Lung (tissue), 12 donors: Measurements from ENCODE around the gene PDZD4. TPM values are rescaled to one million over a fixed set of nuclear protein-coding genes. Genes with fewer than 3 reads are reported as not detected.

Experiments
- ATAC-seq: fragments of 200-7000 bp; cut with Tn5 transposase; one replicate; pipeline ENCODE4 v1.9.1; 2020; ENCODE audit warnings: moderate number of reproducible peaks; ENCODE audit not compliant: insufficient read depth, low FRiP score
- DNase-seq, 3 donors: peaks; one replicate each; pipeline ENCODE4 v3.0.0-alpha.2; 2013 to 2017
- H3K27ac ChIP-seq, 2 donors: one replicate each; pipeline ENCODE4 v1.5.1; 2013; ENCODE audit warnings: mild to moderate bottlenecking in 2 of 2, moderate library complexity in 2 of 2, control low read depth in 1 of 2, inconsistent platforms in 1 of 2, low read depth in 1 of 2, low read length in 1 of 2
- H3K27me3 ChIP-seq, 3 donors: one replicate each; pipeline ENCODE4 v1.5.1; 2013; ENCODE audit warnings: low read length in 2 of 3; ENCODE audit not compliant: control insufficient read depth in 3 of 3, insufficient read depth in 3 of 3
- H3K36me3 ChIP-seq, 4 donors: one replicate each; pipeline ENCODE4 v1.5.1; 2013; ENCODE audit warnings: low read length in 4 of 4, mild to moderate bottlenecking in 1 of 4, moderate library complexity in 1 of 4; ENCODE audit not compliant: control insufficient read depth in 4 of 4, insufficient read depth in 4 of 4
- H3K4me1 ChIP-seq, 5 donors: one replicate each; pipeline ENCODE4 v1.5.1; 2013; ENCODE audit warnings: low read length in 5 of 5, mild to moderate bottlenecking in 2 of 5, moderate library complexity in 1 of 5; ENCODE audit not compliant: control insufficient read depth in 5 of 5, insufficient read depth in 5 of 5
- H3K4me3 ChIP-seq: one replicate; pipeline ENCODE4 v1.5.1; 2013; ENCODE audit warnings: mild to moderate bottlenecking, control low read depth, moderate library complexity
- H3K9ac ChIP-seq, 2 donors: one replicate each; pipeline ENCODE4 v1.5.1; 2013; ENCODE audit warnings: low read length in 2 of 2, control low read depth in 1 of 2; ENCODE audit not compliant: insufficient read depth in 1 of 2
- H3K9me3 ChIP-seq, 4 donors: one replicate each; pipeline ENCODE4 v1.5.1; 2013; ENCODE audit warnings: low read length in 3 of 4, mild to moderate bottlenecking in 1 of 4, moderate library complexity in 1 of 4; ENCODE audit not compliant: control insufficient read depth in 4 of 4, insufficient read depth in 3 of 4
- WGBS, 2 donors: extraction: QIAGEN DNeasy Blood & Tissue Kit; methylation state at CpG; one replicate each; pipeline ENCODE4 v1.1.7; 2013; 5-methylcytosine and 5-hydroxymethylcytosine counted together
- polyA plus RNA-seq, 2 donors: library from polyadenylated mRNA; stranded (reverse); fragments of 200-250 nt; gene quantifications; one replicate each; pipeline ENCODE4 v1.2.1, GENCODE V29; 2013
- total RNA-seq, 2 donors: library from RNA; depleted of rRNA in 1 of 2; stranded (reverse); fragments of >200 nt in 1 of 2; gene quantifications; one replicate each; pipeline ENCODE4 v1.2.1, GENCODE V29; 2014 to 2021
- TF ChIP-seq, protein P1 (sequence below): IDR thresholded peaks from 2 replicates; pipeline ENCODE4 v1.5.1; 2012; ENCODE audit warnings: mild to moderate bottlenecking; ENCODE audit errors: control extremely low read depth, extremely low read depth
- donor health status: control.
- donor health status: control.
- donor health status: Bipolar disorder and iron deficiency.
- donor health status: healthy.
- donor health status: DM: yes; HTN: yes; CAD: no.

PDZD4 gene
- total and polyA plus RNA-seq, 4 donors: 2.3 to 8.1 (median 3.8) TPM

DNA sequence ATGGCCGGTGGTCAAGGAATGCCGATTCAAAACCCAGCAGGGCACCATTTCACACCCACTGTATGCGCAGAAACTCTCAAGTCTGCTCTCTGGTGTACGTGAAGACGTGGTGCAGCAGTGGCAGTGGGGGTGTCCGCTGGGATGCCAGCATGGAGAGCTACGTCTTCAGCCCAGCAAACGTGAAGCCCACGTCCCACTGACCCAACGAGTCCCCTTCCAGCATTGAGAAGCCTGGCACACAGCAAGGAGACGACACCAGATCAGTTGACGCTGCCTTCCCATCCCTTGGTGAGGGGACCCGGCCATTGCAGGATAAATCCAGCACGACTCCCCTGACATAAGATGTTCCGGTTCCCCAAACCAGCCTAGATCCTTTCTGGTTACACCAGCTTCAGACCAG lies 68.5 kb downstream of the PDZD4 start:
- H3K36me3 ChIP-seq: no peaks in the 10 kb centered on the region
- WGBS, 2 donors: 82 to 90% methylated on average over 15 of the region's 15 CpGs
- TF ChIP-seq, protein P1, sequence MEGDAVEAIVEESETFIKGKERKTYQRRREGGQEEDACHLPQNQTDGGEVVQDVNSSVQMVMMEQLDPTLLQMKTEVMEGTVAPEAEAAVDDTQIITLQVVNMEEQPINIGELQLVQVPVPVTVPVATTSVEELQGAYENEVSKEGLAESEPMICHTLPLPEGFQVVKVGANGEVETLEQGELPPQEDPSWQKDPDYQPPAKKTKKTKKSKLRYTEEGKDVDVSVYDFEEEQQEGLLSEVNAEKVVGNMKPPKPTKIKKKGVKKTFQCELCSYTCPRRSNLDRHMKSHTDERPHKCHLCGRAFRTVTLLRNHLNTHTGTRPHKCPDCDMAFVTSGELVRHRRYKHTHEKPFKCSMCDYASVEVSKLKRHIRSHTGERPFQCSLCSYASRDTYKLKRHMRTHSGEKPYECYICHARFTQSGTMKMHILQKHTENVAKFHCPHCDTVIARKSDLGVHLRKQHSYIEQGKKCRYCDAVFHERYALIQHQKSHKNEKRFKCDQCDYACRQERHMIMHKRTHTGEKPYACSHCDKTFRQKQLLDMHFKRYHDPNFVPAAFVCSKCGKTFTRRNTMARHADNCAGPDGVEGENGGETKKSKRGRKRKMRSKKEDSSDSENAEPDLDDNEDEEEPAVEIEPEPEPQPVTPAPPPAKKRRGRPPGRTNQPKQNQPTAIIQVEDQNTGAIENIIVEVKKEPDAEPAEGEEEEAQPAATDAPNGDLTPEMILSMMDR: no peak
- DNase-seq (peak in 1 of 3 donors; percentile 9), ATAC-seq (no peak)
- H3K4me1 ChIP-seq: peaks cover 0 to 16% (median 10%) of the 10 kb centered on the region in 5 donors
- no peaks in the 10 kb centered on the region for H3K27me3 ChIP-seq
- peaks cover 0 to 5% (median 0%) of the 10 kb centered on the region in 4 donors for H3K9me3 ChIP-seq
- H3K27ac ChIP-seq: no peak overlapping the region
- no peak overlapping the region for H3K9ac ChIP-seq
- no peak overlapping the region for H3K4me3 ChIP-seq

DNA sequence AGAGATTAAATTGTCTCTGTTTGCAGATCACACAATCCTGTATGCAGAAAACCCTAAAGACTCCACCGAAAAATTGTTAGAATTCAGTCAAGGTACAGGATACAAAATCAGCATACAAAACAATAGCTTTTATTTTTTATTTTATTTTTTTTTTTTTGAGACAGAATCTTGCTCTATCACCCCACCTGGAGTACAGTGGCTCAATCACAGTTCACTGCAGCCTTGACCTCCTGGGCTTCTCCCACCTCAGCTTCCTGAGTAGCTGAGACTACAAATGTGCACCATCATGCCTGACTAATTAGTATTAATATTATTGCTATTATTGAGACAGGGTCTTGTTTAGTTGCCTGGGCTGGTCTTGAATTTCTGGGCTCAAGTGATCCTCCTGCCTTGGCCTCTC lies 75.2 kb downstream of the PDZD4 start:
- Histone ChIP-seq H3K27me3 (no peaks in the 10 kb centered on the region), H3K36me3 (no peaks in the 10 kb centered on the region), H3K9me3 (peaks cover 0 to 4% (median 0%) of the 10 kb centered on the region in 4 donors), H3K4me3 (no peak overlapping the region), H3K9ac (no peak overlapping the region), H3K4me1 (no peaks in the 10 kb centered on the region), H3K27ac (no peak overlapping the region)
- ATAC-seq (no peak), DNase-seq (no peak)
- TF ChIP-seq, protein P1: no peak
- 82 to 87% methylated on average over 1 of the region's 1 CpG for WGBS, 2 donors

Other genes with a start within 250 kb of the PDZD4 start
- gene CCNQ, start 231.4 kb downstream of the PDZD4 start, total RNA-seq: 10 to 100 TPM; 14.2 to 20.2 TPM
- gene CCNQ, start 231.4 kb downstream of the PDZD4 start, polyA plus RNA-seq: 10 to 100 TPM; 29.6 to 46.4 TPM
- under 1 TPM; 0.28 to 0.55 TPM for gene DUSP9, start 183.3 kb downstream of the PDZD4 start, total RNA-seq
- under 1 TPM; 0.10 to 0.17 TPM for gene DUSP9, start 183.3 kb downstream of the PDZD4 start, polyA plus RNA-seq
- under 1 TPM; 0.67 to 0.77 TPM for gene PNCK, start 156.7 kb downstream of the PDZD4 start, total RNA-seq
- gene PNCK, start 156.7 kb downstream of the PDZD4 start, polyA plus RNA-seq: under 1 TPM; 0.44 to 0.67 TPM
- 10 to 100 TPM in 1 of 2 donors, 1 to 10 TPM in 1; 9.6 to 21.5 TPM for gene SLC6A8, start 142.6 kb downstream of the PDZD4 start, total RNA-seq
- 10 to 100 TPM in 1 of 2 donors, 1 to 10 TPM in 1; 5.3 to 10.2 TPM for gene SLC6A8, start 142.6 kb downstream of the PDZD4 start, polyA plus RNA-seq
- 100 to 1,000 TPM in 1 of 2 donors, 10 to 100 TPM in 1; 76.8 to 233 TPM for gene BCAP31, start 106.2 kb downstream of the PDZD4 start, total RNA-seq
- gene BCAP31, start 106.2 kb downstream of the PDZD4 start, polyA plus RNA-seq: 100 to 1,000 TPM; 180 to 283 TPM
- gene ABCD1, start 105.7 kb downstream of the PDZD4 start, total RNA-seq: 10 to 100 TPM in 1 of 2 donors, 1 to 10 TPM in 1; 5.7 to 19.7 TPM
- 10 to 100 TPM in 1 of 2 donors, 1 to 10 TPM in 1; 7.9 to 12.7 TPM for gene ABCD1, start 105.7 kb downstream of the PDZD4 start, polyA plus RNA-seq
- 1 to 10 TPM; 1.0 to 2.6 TPM for gene PLXNB3, start 66.3 kb downstream of the PDZD4 start, total RNA-seq
- gene PLXNB3, start 66.3 kb downstream of the PDZD4 start, polyA plus RNA-seq: 1 to 10 TPM; 1.2 to 1.7 TPM
- under 1 TPM; 0.15 to 0.23 TPM for gene SRPK3, start 49.5 kb downstream of the PDZD4 start, total RNA-seq
- gene SRPK3, start 49.5 kb downstream of the PDZD4 start, polyA plus RNA-seq: under 1 TPM; 0.04 to 0.14 TPM
- gene IDH3G, start 36.2 kb downstream of the PDZD4 start, total RNA-seq: 10 to 100 TPM; 30.4 to 58.5 TPM
- gene IDH3G, start 36.2 kb downstream of the PDZD4 start, polyA plus RNA-seq: 10 to 100 TPM; 51.0 to 65.5 TPM
- gene SSR4, start 35.9 kb downstream of the PDZD4 start, total RNA-seq: 100 to 1,000 TPM in 1 of 2 donors, 10 to 100 TPM in 1; 84.2 to 413 TPM
- 1,000 to 10,000 TPM in 1 of 2 donors, 100 to 1,000 TPM in 1; 721 to 1,008 TPM for gene SSR4, start 35.9 kb downstream of the PDZD4 start, polyA plus RNA-seq
- gene L1CAM, start 55.6 kb upstream of the PDZD4 start, total RNA-seq: under 1 TPM; 0.74 to 0.83 TPM
- gene L1CAM, start 55.6 kb upstream of the PDZD4 start, polyA plus RNA-seq: under 1 TPM; 0.19 to 0.20 TPM
- 1 to 10 TPM in 1 of 2 donors, under 1 TPM in 1; 0.98 to 2.5 TPM for gene AVPR2, start 74.1 kb upstream of the PDZD4 start, total RNA-seq
- under 1 TPM; 0.51 to 0.70 TPM for gene AVPR2, start 74.1 kb upstream of the PDZD4 start, polyA plus RNA-seq
- gene ARHGAP4, start 95.7 kb upstream of the PDZD4 start, total RNA-seq: 10 to 100 TPM; 34.2 to 85.4 TPM
- gene ARHGAP4, start 95.7 kb upstream of the PDZD4 start, polyA plus RNA-seq: 100 to 1,000 TPM in 1 of 2 donors, 10 to 100 TPM in 1; 75.3 to 114 TPM
- gene NAA10, start 104.5 kb upstream of the PDZD4 start, total RNA-seq: 10 to 100 TPM; 33.1 to 92.0 TPM
- gene NAA10, start 104.5 kb upstream of the PDZD4 start, polyA plus RNA-seq: 100 to 1,000 TPM; 117 to 146 TPM
- gene RENBP, start 114.1 kb upstream of the PDZD4 start, total RNA-seq: 10 to 100 TPM; 16.6 to 53.5 TPM
- 10 to 100 TPM; 70.4 to 90.8 TPM for gene RENBP, start 114.1 kb upstream of the PDZD4 start, polyA plus RNA-seq
- 10 to 100 TPM; 25.3 to 59.4 TPM for gene HCFC1, start 141.3 kb upstream of the PDZD4 start, total RNA-seq
- 10 to 100 TPM; 10.7 to 22.9 TPM for gene HCFC1, start 141.3 kb upstream of the PDZD4 start, polyA plus RNA-seq
- gene TMEM187, start 142.2 kb upstream of the PDZD4 start, total RNA-seq: 10 to 100 TPM in 1 of 2 donors, 1 to 10 TPM in 1; 1.8 to 11.4 TPM
- gene TMEM187, start 142.2 kb upstream of the PDZD4 start, polyA plus RNA-seq: 1 to 10 TPM; 3.1 to 8.6 TPM
- gene IRAK1, start 189.4 kb upstream of the PDZD4 start, total RNA-seq: 100 to 1,000 TPM in 1 of 2 donors, 10 to 100 TPM in 1; 24.6 to 153 TPM
- 100 to 1,000 TPM in 1 of 2 donors, 10 to 100 TPM in 1; 64.5 to 131 TPM for gene IRAK1, start 189.4 kb upstream of the PDZD4 start, polyA plus RNA-seq